ENCODE data around the gene RER1.
A peak's percentile ranks its signal among the peaks of the same experiment; 100 is the strongest.

Gene RER1

GRCh38 chr1:2409745-2410144 lies 18.1 kb downstream of the RER1 start:
- no peak for DNase-seq
- Histone ChIP-seq H3K36me3 (no peaks in the 10 kb centered on the region; the same call in 1 of the 2 replicates), H3K27me3 (no peaks in the 10 kb centered on the region), H3K9me3 (no peaks in the 10 kb centered on the region), H3K4me1 (peaks cover 4% of the 10 kb centered on the region; the same call in 1 of the 2 replicates), H3K4me3 (ENCODE audit: low read depth, low read length) (no peak overlapping the region)
- no peak for TF ChIP-seq CTCF (IDR thresholded peaks at IDR 0.05; ENCODE audit: low read depth, low read length)

- Histone ChIP-seq H3K27me3 (no peaks in the 10 kb centered on the region), H3K4me1 (peaks cover 4% of the 10 kb centered on the region; the same call in 1 of the 2 replicates), H3K4me3 (ENCODE audit: low read depth, low read length) (peak overlapping the region; percentile 67), H3K36me3 (no peaks in the 10 kb centered on the region), H3K9me3 (no peaks in the 10 kb centered on the region)
- DNase-seq, result no peak
- TF ChIP-seq CTCF (IDR thresholded peaks at IDR 0.05; ENCODE audit: low read depth, low read length), result no peak
Measured at GRCh38 chr1:2411801-2412394, 20.3 kb downstream of the RER1 start.

GRCh38 chr1:2412395-2412772 lies 20.7 kb downstream of the RER1 start, which contains the start of gene PEX10:
Gene PEX10, minus strand, starts transcription at chr1:2412564. Its CDS starts 62 bp downstream, at chr1:2412502.
- H3K4me1 ChIP-seq, result peaks cover 4% of the 10 kb centered on the region; the same call in 1 of the 2 replicates
- H3K9me3 ChIP-seq, result no peaks in the 10 kb centered on the region
- peak within 1 kb of the TSS; percentile 67 for H3K4me3 ChIP-seq (ENCODE audit: low read depth, low read length)
- no peaks in the 10 kb centered on the region for H3K27me3 ChIP-seq
- H3K36me3 ChIP-seq, result no peaks in the 10 kb centered on the region
- DNase-seq, result peak; percentile 96
- no peak for TF ChIP-seq CTCF (IDR thresholded peaks at IDR 0.05; ENCODE audit: low read depth, low read length)

GRCh38 chr1:2412773-2413494 lies 21.3 kb downstream of the RER1 start:
- Histone ChIP-seq H3K27me3 (no peaks in the 10 kb centered on the region), H3K4me1 (peaks cover 4% of the 10 kb centered on the region; the same call in 1 of the 2 replicates), H3K9me3 (no peaks in the 10 kb centered on the region), H3K36me3 (no peaks in the 10 kb centered on the region), H3K4me3 (ENCODE audit: low read depth, low read length) (peak overlapping the region; percentile 59)
- no peak for TF ChIP-seq CTCF (IDR thresholded peaks at IDR 0.05; ENCODE audit: low read depth, low read length)
- DNase-seq, result no peak

- H3K4me1 ChIP-seq, result peaks cover 4% of the 10 kb centered on the region; the same call in 1 of the 2 replicates
Measured at GRCh38 chr1:2413495-2414296, 22.1 kb downstream of the RER1 start.

More at GRCh38 chr1:2413495-2414296, 22.1 kb downstream of the RER1 start:
- no peak for TF ChIP-seq CTCF (IDR thresholded peaks at IDR 0.05; ENCODE audit: low read depth, low read length)
- peak; percentile 28 for DNase-seq
- Histone ChIP-seq H3K36me3 (no peaks in the 10 kb centered on the region), H3K9me3 (no peaks in the 10 kb centered on the region), H3K27me3 (no peaks in the 10 kb centered on the region), H3K4me3 (ENCODE audit: low read depth, low read length) (peak overlapping the region; percentile 59)

Measured in BE2C (cell line).